NB4 (cell line): ENCODE data around the gene JAG2.

Experiments used
- MYC ChIP-seq: IDR thresholded peaks from 2 replicates; pipeline ENCODE4 v1.6.1; 2011; ENCODE audit warnings: low read depth, low read length
- POLR2A ChIP-seq: IDR thresholded peaks from 2 replicates; pipeline ENCODE4 v1.6.1; 2011; ENCODE audit warnings: mild to moderate bottlenecking; ENCODE audit not compliant: insufficient read length; ENCODE audit errors: extremely low read depth
- TF ChIP-seq, protein P1 (sequence below): IDR thresholded peaks from one replicate; pipeline ENCODE4 v1.5.1; 2012; ENCODE audit warnings: low read depth, low read length

DNA sequence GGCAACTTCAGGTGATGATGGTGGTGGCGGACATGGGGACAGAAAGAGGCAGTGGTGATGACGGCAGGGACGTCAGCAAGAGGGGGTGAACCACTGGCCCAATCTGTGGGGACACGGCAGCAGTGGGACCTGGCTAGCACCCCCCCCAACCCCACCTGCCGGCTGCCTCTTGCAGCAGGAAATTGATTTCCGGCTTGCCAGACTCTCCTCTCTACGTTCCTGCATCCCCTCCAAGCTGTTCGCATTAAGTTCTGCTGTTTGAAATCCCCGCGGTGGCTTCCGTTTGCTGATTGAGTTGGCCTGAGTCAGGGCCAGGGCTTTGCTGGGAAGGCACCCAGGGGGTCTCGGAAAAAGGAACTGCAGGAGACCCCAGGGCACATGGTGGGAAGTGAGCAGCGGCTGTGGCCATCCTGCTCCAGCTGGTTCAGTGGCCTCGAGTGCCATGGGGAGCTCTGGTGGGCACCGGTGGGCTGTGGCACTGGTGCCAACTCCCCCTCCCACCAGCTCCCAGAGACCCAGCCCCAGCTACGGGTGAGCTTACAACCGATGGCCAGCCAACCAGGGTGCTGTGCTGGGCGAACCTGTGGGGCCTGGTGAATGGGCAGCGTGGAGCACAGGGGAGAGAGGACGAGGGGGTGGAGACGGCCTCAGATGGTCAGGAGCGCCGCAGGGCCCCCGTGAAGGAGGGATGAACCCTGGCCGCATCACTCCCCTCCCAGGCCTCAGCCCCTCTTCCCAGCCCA is 27.1 kb upstream of the JAG2 start:
- TF ChIP-seq, protein P1, sequence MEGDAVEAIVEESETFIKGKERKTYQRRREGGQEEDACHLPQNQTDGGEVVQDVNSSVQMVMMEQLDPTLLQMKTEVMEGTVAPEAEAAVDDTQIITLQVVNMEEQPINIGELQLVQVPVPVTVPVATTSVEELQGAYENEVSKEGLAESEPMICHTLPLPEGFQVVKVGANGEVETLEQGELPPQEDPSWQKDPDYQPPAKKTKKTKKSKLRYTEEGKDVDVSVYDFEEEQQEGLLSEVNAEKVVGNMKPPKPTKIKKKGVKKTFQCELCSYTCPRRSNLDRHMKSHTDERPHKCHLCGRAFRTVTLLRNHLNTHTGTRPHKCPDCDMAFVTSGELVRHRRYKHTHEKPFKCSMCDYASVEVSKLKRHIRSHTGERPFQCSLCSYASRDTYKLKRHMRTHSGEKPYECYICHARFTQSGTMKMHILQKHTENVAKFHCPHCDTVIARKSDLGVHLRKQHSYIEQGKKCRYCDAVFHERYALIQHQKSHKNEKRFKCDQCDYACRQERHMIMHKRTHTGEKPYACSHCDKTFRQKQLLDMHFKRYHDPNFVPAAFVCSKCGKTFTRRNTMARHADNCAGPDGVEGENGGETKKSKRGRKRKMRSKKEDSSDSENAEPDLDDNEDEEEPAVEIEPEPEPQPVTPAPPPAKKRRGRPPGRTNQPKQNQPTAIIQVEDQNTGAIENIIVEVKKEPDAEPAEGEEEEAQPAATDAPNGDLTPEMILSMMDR, result no peak
- TF ChIP-seq POLR2A (no peak), MYC (no peak)
